Measurements from ENCODE around the gene CA4.

DNA sequence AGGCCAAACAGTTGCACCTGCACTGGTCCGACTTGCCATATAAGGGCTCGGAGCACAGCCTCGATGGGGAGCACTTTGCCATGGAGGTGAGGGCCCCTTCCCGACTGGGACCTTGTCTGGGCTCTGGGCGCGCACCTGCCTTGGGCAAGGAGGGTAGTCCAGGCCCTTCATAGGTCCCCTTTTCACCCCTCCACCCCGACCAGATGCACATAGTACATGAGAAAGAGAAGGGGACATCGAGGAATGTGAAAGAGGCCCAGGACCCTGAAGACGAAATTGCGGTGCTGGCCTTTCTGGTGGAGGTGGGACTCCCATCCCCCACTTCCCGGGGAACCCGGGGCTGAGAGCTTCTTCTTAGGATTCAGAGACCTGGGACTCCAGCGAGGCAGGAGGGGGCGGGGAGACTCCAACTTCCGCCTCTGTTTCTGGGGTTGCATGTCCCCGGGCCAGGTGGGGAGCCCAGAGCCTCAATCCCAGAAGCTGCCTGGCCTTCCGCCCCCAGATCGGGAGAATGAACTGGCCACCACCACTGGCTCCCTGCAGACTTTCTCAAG lies 7.8 kb downstream of the CA4 start:
- TF ChIP-seq POLR2A (IDR thresholded peaks at IDR 0.05; ENCODE audit: low read depth, low read length) (no peak), POLR2AphosphoS5 (IDR thresholded peaks at IDR 0.05; ENCODE audit: low read depth, low read length) (no peak), TAF1 (IDR thresholded peaks at IDR 0.05; ENCODE audit: borderline replicate concordance, low read depth, low read length) (no peak)
